Panc1 (cell line): ENCODE measurements around the gene FHIT.

ENCODE experiments used
- POLR2AphosphoS5 ChIP-seq: IDR thresholded peaks from 2 replicates; pipeline ENCODE4 v1.6.1; 2012; ENCODE audit warnings: mild to moderate bottlenecking, low read depth, low read length, moderate library complexity
- TF ChIP-seq, protein P1 (sequence below): fragments of 450-650 bp; IDR thresholded peaks from 2 replicates; pipeline ENCODE4 v1.5.1; 2017; ENCODE audit warnings: mild to moderate bottlenecking

DNA sequence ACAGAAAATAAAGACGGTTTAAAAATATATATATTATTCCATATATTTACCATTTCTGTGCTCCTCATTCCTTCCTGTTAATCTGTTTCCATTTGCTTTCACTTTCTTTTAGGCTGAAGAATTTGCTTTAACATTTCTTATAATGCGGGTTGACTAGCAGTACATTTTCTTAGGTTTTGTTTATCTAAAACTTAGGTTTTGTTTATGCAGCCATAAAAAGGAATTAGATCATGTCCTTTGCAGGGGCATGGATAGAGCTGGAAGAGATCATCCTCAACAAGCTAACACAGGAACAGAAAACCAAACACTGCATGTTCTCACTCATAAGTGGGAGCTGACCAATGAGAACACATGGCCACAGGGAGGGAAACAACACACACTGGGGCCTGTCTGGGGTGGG is 578.1 kb downstream of the FHIT start:
- TF ChIP-seq, protein P1, sequence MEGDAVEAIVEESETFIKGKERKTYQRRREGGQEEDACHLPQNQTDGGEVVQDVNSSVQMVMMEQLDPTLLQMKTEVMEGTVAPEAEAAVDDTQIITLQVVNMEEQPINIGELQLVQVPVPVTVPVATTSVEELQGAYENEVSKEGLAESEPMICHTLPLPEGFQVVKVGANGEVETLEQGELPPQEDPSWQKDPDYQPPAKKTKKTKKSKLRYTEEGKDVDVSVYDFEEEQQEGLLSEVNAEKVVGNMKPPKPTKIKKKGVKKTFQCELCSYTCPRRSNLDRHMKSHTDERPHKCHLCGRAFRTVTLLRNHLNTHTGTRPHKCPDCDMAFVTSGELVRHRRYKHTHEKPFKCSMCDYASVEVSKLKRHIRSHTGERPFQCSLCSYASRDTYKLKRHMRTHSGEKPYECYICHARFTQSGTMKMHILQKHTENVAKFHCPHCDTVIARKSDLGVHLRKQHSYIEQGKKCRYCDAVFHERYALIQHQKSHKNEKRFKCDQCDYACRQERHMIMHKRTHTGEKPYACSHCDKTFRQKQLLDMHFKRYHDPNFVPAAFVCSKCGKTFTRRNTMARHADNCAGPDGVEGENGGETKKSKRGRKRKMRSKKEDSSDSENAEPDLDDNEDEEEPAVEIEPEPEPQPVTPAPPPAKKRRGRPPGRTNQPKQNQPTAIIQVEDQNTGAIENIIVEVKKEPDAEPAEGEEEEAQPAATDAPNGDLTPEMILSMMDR = no peak
- no peak for TF ChIP-seq POLR2AphosphoS5
